Endothelial cell of umbilical vein (primary cell): Measurements from ENCODE around the gene CASP3.

Experiments
- CTCF ChIP-seq, 2 donors: IDR thresholded peaks; 1 replicate in 1 of 2; 2 replicates in 1 of 2; pipeline ENCODE4 v1.5.1; 2011; ENCODE audit warnings: low read length in 2 of 2, mild to moderate bottlenecking in 2 of 2, moderate library complexity in 2 of 2, control low read depth in 1 of 2, inconsistent platforms in 1 of 2, low read depth in 1 of 2; ENCODE audit not compliant: insufficient read depth in 1 of 2; ENCODE audit errors: extremely low read depth in 1 of 2
- MAX ChIP-seq: IDR thresholded peaks from 2 replicates; pipeline ENCODE4 v1.6.1; 2011; ENCODE audit not compliant: insufficient read depth, insufficient read length
- MYC ChIP-seq: IDR thresholded peaks from one replicate; pipeline ENCODE4 v1.6.1; 2011; ENCODE audit warnings: mild to moderate bottlenecking, low read depth, low read length

- TF ChIP-seq CTCF (IDR thresholded peaks at IDR 0.05; ENCODE audit: extremely low read depth in 1 of 2, insufficient read depth in 1 of 2, low read depth in 1 of 2, low read length in 2 of 2) = no peak
- no peak for TF ChIP-seq MYC
- TF ChIP-seq MAX = no peak
These were observed 1.3 kb downstream of the CASP3 start for GRCh38 chr4:184648054-184648312.
